HepG2 (cell line): Measurements from ENCODE around the gene HSPA1A. TPM values are rescaled to one million over a fixed set of nuclear protein-coding genes. Genes with fewer than 3 reads are reported as not detected.

Experiments used
- ATF2 ChIP-seq: sonication (generic); formaldehyde crosslinking; IDR thresholded peaks from 2 replicates; pipeline ENCODE4 v1.4.0; 2020; ENCODE audit warnings: missing genetic modification reagents
- BRCA1 ChIP-seq: sonication (generic); formaldehyde crosslinking; IDR thresholded peaks from 2 replicates; pipeline ENCODE4 v1.4.0; 2020; ENCODE audit warnings: missing genetic modification reagents
- ELF4 ChIP-seq: sonication (generic); formaldehyde crosslinking; IDR thresholded peaks from 2 replicates; pipeline ENCODE4 v1.5.0; 2020; ENCODE audit warnings: missing genetic modification reagents, mild to moderate bottlenecking, moderate library complexity, borderline replicate concordance
- HCFC1 ChIP-seq: fragments of 150-350 bp; IDR thresholded peaks from 2 replicates; pipeline ENCODE4 v1.6.1; 2014; ENCODE audit warnings: low read depth, low read length
- HNF4A ChIP-seq: sonication (generic); formaldehyde crosslinking; IDR thresholded peaks from 2 replicates; pipeline ENCODE4 v1.4.0; 2020; ENCODE audit warnings: missing genetic modification reagents
- LCORL ChIP-seq, 2 experiments: fragments of 450-650 bp in 1 of 2; sonication (generic) in 1 of 2; formaldehyde crosslinking in 1 of 2; IDR thresholded peaks; 2 replicates each; pipeline versions ENCODE4 v1.5.0 to v1.6.1; 2017 to 2020; ENCODE audit warnings: antibody characterized with exemption in 1 of 2, missing genetic modification reagents in 1 of 2
- RORA ChIP-seq: sonication (generic); formaldehyde crosslinking; IDR thresholded peaks from 2 replicates; pipeline ENCODE4 v1.5.0; 2020; ENCODE audit warnings: mild to moderate bottlenecking, missing genetic modification reagents, moderate library complexity
- SOX6 ChIP-seq, 2 experiments: fragments of 450-650 bp in 1 of 2; sonication (generic) in 1 of 2; formaldehyde crosslinking in 1 of 2; IDR thresholded peaks; 2 replicates each; pipeline versions ENCODE4 v1.4.0 to v1.6.1; 2017 to 2020; ENCODE audit warnings: antibody characterized with exemption in 1 of 2, mild to moderate bottlenecking in 1 of 2, missing genetic modification reagents in 1 of 2
- SUZ12 ChIP-seq: fragments of 150-350 bp; IDR thresholded peaks from 2 replicates; pipeline ENCODE4 v1.6.1; 2014; ENCODE audit warnings: low read depth, low read length
- TAF15 ChIP-seq: fragments of 200-400 bp; formaldehyde crosslinking; IDR thresholded peaks from one replicate; pipeline ENCODE4 v1.6.1; 2018; ENCODE audit warnings: mild to moderate bottlenecking, low read depth, low read length; ENCODE audit not compliant: poor library complexity, severe bottlenecking
- THAP11 ChIP-seq: IDR thresholded peaks from 2 replicates; pipeline ENCODE4 v1.6.1; 2016; ENCODE audit warnings: missing biosample characterization, missing genetic modification reagents
- THYN1 ChIP-seq: sonication (generic); formaldehyde crosslinking; IDR thresholded peaks from 2 replicates; pipeline ENCODE4 v1.8.1; 2023; ENCODE audit warnings: low read depth, mild to moderate bottlenecking, moderate library complexity, missing genetic modification reagents, borderline replicate concordance
- ZFP37 ChIP-seq: sonication (generic); formaldehyde crosslinking; IDR thresholded peaks from 2 replicates; pipeline ENCODE4 v1.4.0; 2020; ENCODE audit warnings: missing genetic modification reagents, borderline replicate concordance
- ZFX ChIP-seq: sonication (generic); formaldehyde crosslinking; IDR thresholded peaks from 2 replicates; pipeline ENCODE4 v1.4.0; 2020; ENCODE audit warnings: mild to moderate bottlenecking, low read depth, missing genetic modification reagents, moderate library complexity
- ZNF230 ChIP-seq: sonication (generic); formaldehyde crosslinking; IDR thresholded peaks from 2 replicates; pipeline ENCODE4 v1.4.0; 2020; ENCODE audit warnings: mild to moderate bottlenecking, missing genetic modification reagents
- ZNF274 ChIP-seq: sonication (generic); formaldehyde crosslinking; IDR thresholded peaks from 2 replicates; pipeline ENCODE4 v1.5.1; 2020; ENCODE audit warnings: mild to moderate bottlenecking, missing genetic modification reagents
- ZNF280B ChIP-seq: sonication (generic); formaldehyde crosslinking; IDR thresholded peaks from 2 replicates; pipeline ENCODE4 v1.5.0; 2020; ENCODE audit warnings: missing genetic modification reagents, mild to moderate bottlenecking, borderline replicate concordance
- ZNF362 ChIP-seq: sonication (generic); formaldehyde crosslinking; IDR thresholded peaks from 2 replicates; pipeline ENCODE4 v1.4.0; 2020; ENCODE audit warnings: missing genetic modification reagents, mild to moderate bottlenecking, borderline replicate concordance
- ZNF546 ChIP-seq: sonication (generic); formaldehyde crosslinking; conservative IDR thresholded peaks from 2 replicates; pipeline ENCODE4 v1.8.1; 2023; ENCODE audit warnings: mild to moderate bottlenecking, missing genetic modification reagents
- ZNF574 ChIP-seq: sonication (generic); formaldehyde crosslinking; IDR thresholded peaks from 2 replicates; pipeline ENCODE4 v1.4.0; 2020; ENCODE audit warnings: missing genetic modification reagents
- ZNF615 ChIP-seq: sonication (generic); formaldehyde crosslinking; IDR thresholded peaks from 2 replicates; pipeline ENCODE4 v1.5.0; 2020; ENCODE audit warnings: mild to moderate bottlenecking, missing genetic modification reagents, borderline replicate concordance
- ZNF619 ChIP-seq: sonication (generic); formaldehyde crosslinking; IDR thresholded peaks from 2 replicates; pipeline ENCODE4 v1.4.0; 2020; ENCODE audit warnings: mild to moderate bottlenecking, missing genetic modification reagents
- polyA plus RNA-seq, 8 experiments: library from polyadenylated mRNA; depleted of rRNA in 3 of 8; stranded (reverse) in 7 of 8; unstranded in 1 of 8; fragments of >200 nt; fragmentation: Illumina TruSeq in 4 of 8; extraction: Trizol in 4 of 8; gene quantifications; 2 replicates each; pipeline versions ENCODE4 v1.2.1 to v1.2.3, GENCODE V29; 2011 to 2016; ENCODE audit warnings: low read depth in 4 of 8, missing spikeins in 1 of 8, mixed read lengths in 1 of 8; ENCODE audit not compliant: insufficient read depth in 1 of 8
- total RNA-seq, 5 experiments: library from RNA; depleted of rRNA; stranded (reverse); fragments of >200 nt; fragmentation: Illumina TruSeq; extraction: Trizol; gene quantifications; 2 replicates each; pipeline ENCODE4 v1.2.3, GENCODE V29; 2016; ENCODE audit warnings: low read depth in 1 of 5

The HSPA1A gene
- total and polyA plus RNA-seq, 2 of the 13 experiments (the other 11 are each of a cell fraction or from before 2014, with no cell fraction given), result 44.5 to 85.0 TPM

- TF ChIP-seq ZNF574 (CRISPR knock-in tag) (peak; percentile 39; the same call in 1 of the 2 replicates), LCORL (IDR thresholded peaks at IDR 0.05) (no peak), LCORL (CRISPR knock-in tag; IDR thresholded peaks at IDR 0.05) (peak; percentile 61), RORA (CRISPR knock-in tag) (no peak), SOX6 (IDR thresholded peaks at IDR 0.05) (no peak), SOX6 (CRISPR knock-in tag; IDR thresholded peaks at IDR 0.05) (peak; percentile 38), SUZ12 (no peak), TAF15 (peak; percentile 21), ZNF619 (CRISPR knock-in tag) (no peak), ZFX (CRISPR knock-in tag) (peak; percentile 45; the same call in 1 of the 2 replicates), THYN1 (no peak), ZFP37 (CRISPR knock-in tag) (no peak; the same call in 1 of the 2 replicates), BRCA1 (CRISPR knock-in tag) (no peak), ZNF274 (CRISPR knock-in tag) (peak; percentile 88), ATF2 (CRISPR knock-in tag) (no peak), ZNF615 (CRISPR knock-in tag) (no peak), HNF4A (no peak), HCFC1 (no peak), THAP11 (CRISPR knock-in tag) (peak; percentile 38; the same call in 1 of the 2 replicates), ZNF362 (CRISPR knock-in tag) (no peak), ZNF280B (CRISPR knock-in tag) (peak; percentile 37; the same call in 1 of the 2 replicates), ZNF230 (CRISPR knock-in tag) (peak; percentile 69; the same call in 1 of the 2 replicates), ELF4 (CRISPR knock-in tag) (no peak), ZNF546 (CRISPR knock-in tag) (no peak; the same call in 1 of the 2 replicates)
Measured at GRCh38 chr6:31765910-31766794, 49.2 kb upstream of the HSPA1A start (continued).
